BJ (cell line): ENCODE measurements around the gene ATP6V0A1. TPM values are rescaled to one million over a fixed set of nuclear protein-coding genes. Genes with fewer than 3 reads are reported as not detected.
A peak's percentile ranks its signal among the peaks of the same experiment; 100 is the strongest.

Experiments used
- CTCF ChIA-PET: fragments of 350-600 bp; formaldehyde crosslinking; extraction: SDS; loops from one replicate; lab custom pipeline; 2021; ENCODE audit warnings: antibody characterized with exemption, inconsistent platforms; lab: Yijun Ruan, JAX
- POLR2A ChIA-PET: fragments of 300-600 bp; sonication (Branson Sonifier 250); formaldehyde crosslinking; extraction: SDS; loops from one replicate; lab custom pipeline; 2021; ENCODE audit warnings: antibody characterized with exemption; lab: Charles Lee
- DNase-seq: peaks from one replicate; pipeline ENCODE4 v3.0.0-alpha.2; 2011; ENCODE audit warnings: low read depth
- H3K27me3 ChIP-seq: 2 replicates; pipeline ENCODE4 v1.6.0; 2011; ENCODE audit warnings: low read length; ENCODE audit not compliant: control insufficient read depth, insufficient read depth
- H3K36me3 ChIP-seq: 2 replicates; pipeline ENCODE4 v1.5.1; 2011; ENCODE audit warnings: low read length; ENCODE audit not compliant: control insufficient read depth, insufficient read depth
- H3K4me3 ChIP-seq: 2 replicates; pipeline ENCODE4 v1.5.1; 2011; ENCODE audit warnings: low read depth, mild to moderate bottlenecking, control low read depth, low read length
- CTCF ChIP-seq: IDR thresholded peaks from 2 replicates; pipeline ENCODE4 v1.5.1; 2011; ENCODE audit warnings: low read depth, mild to moderate bottlenecking, control low read depth, inconsistent platforms, low read length, moderate library complexity; ENCODE audit not compliant: insufficient read depth
- polyA plus RNA-seq: library from polyadenylated mRNA; depleted of rRNA; stranded (reverse); fragments of >200 nt; gene quantifications from 2 replicates; pipeline ENCODE4 v1.2.3, GENCODE V29; 2011

Gene ATP6V0A1
- polyA plus RNA-seq, 1 experiment, result 37.1 TPM

DNA sequence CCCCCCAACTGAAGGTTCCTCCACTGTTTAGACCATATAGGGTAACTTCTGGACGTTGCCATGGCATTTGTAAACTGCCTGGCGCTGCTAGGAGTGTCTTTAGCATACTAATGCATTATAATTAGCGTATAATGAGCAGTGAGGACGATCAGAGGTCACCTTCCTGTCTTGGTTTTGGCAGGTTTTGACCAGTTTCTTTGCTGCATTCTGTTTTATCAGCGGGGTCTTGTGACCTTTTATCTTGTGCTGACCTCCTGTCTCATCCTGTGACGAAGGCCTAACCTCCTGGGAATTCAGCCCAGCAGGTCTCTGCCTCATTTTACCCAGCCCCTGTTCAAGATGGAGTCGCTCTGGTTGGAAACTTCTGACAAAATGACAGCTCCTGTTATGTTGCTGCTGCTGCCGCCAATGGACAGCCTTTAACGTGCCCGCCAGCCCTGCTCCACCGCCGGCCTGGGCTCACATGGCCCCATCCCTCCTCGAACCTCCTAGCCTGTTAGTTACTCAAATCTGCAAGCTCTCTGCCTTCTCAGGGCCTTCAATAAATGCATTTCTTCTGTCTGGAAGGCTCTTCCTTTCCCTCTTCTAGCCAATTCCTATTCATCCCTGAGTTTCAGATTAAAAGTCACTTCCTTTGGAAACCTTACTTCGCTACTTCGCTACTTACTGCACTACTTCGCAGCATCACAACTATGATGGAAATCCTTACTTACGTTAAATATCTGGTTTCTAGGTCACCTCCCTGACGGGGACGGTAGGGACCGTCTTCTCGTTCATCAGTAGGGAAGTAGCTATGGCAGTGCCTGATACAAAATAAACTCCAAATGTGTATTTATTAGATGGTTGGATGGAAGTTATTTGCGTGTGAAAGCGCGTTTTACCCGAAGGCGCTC lies 76.7 kb downstream of the ATP6V0A1 start:
- DNase-seq, result no peak
- Histone ChIP-seq H3K36me3 (peaks cover 7% of the 10 kb centered on the region), H3K27me3 (no peaks in the 10 kb centered on the region), H3K4me3 (peak overlapping the region; percentile 48)
- ChIA-PET POLR2A (interaction anchor here (0.6 to 1.2 kb wide), 2 partner anchors 164 to 211 kb away, joined by 3 to 4 read pairs; no protein-coding TSS in a partner anchor), CTCF (interaction anchor here (0.8 to 2.1 kb wide), 9 partner anchors 8 to 223 kb away, joined by 3 to 11 read pairs (median 3); no protein-coding TSS in a partner anchor)
- no peak for TF ChIP-seq CTCF

DNA sequence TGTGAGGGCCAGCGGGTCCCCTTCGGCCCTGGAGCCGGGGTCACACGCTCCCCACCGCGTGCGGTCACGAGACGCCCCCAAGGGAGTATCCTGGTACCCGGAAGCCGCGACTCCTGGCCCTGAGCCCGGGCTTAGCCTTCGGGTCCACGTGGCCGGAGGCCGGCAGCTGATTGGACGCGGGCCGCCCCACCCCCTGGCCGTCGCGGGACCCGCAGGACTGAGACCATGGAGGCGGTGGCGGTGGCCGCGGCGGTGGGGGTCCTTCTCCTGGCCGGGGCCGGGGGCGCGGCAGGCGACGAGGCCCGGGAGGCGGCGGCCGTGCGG lies 77.3 kb downstream of the ATP6V0A1 start, which contains the start of gene NAGLU:
Gene NAGLU, plus strand, starts transcription at position 194 of the 324 bp plus-strand sequence. Its CDS starts 32 bp downstream, at position 226.
- Histone ChIP-seq H3K27me3 (no peaks in the 10 kb centered on the region), H3K36me3 (peaks cover 8% of the 10 kb centered on the region), H3K4me3 (peak within 1 kb of the TSS; percentile 48)
- DNase-seq, result no peak
- no peak for TF ChIP-seq CTCF
- POLR2A ChIA-PET, result interaction anchor here (0.6 to 1.2 kb wide), 3 partner anchors 72 to 211 kb away, joined by 3 to 14 read pairs (median 4); no protein-coding TSS in a partner anchor
- CTCF ChIA-PET, result interaction anchor here (0.9 to 2.1 kb wide), 8 partner anchors 9 to 224 kb away, joined by 3 to 11 read pairs (median 4); no protein-coding TSS in a partner anchor

- H3K36me3 ChIP-seq, result peaks cover 12% of the 10 kb centered on the region
- ChIA-PET POLR2A (interaction anchor here (0.5 to 1.2 kb wide), 3 partner anchors 11 to 212 kb away, joined by 3 to 14 read pairs (median 4); no protein-coding TSS in a partner anchor), CTCF (interaction anchor here (0.6 to 2.1 kb wide), 10 partner anchors 9 to 225 kb away, joined by 3 to 11 read pairs (median 3); no protein-coding TSS in a partner anchor)
- no peaks in the 10 kb centered on the region for H3K27me3 ChIP-seq
- H3K4me3 ChIP-seq, result peak overlapping the region; percentile 48
- DNase-seq, result no peak
- TF ChIP-seq CTCF, result no peak
Measured at GRCh38 chr17:42536372-42537155, 77.9 kb downstream of the ATP6V0A1 start.

DNA sequence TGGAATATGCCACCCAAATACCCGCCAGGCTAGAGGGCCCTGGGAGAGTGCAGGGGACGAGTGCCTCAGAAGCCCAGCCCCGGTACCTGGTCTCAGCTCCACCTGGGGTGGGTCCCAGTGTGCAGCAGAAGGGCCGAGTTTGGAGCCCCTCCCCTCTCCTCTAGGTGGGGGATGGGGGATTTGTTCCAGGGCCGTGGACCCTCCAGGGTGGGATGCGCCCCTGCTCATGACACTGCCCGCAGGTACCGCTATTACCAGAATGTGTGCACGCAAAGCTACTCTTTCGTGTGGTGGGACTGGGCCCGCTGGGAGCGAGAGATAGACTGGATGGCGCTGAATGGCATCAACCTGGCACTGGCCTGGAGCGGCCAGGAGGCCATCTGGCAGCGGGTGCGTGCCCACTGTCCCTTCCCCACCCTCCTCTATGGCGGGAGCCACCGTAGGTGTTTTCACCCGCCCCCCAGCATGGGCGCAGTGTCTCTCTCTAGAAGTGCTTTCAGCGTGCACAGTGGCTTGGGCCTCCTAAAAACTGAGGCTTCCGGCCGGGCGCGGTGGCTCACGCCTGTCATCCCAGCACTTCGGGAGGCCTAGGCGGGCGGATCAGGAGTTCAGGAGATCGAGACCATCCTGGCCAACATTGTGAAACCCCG lies 78.6 kb downstream of the ATP6V0A1 start:
- no peak for DNase-seq
- TF ChIP-seq CTCF, result no peak
- peaks cover 13% of the 10 kb centered on the region for H3K36me3 ChIP-seq
- ChIA-PET POLR2A (no interaction called here), CTCF (interaction anchor here (0.6 to 1.7 kb wide), 3 partner anchors 17 to 22 kb away, joined by 3 to 7 read pairs (median 3); no protein-coding TSS in a partner anchor)
- no peaks in the 10 kb centered on the region for H3K27me3 ChIP-seq
- peak overlapping the region; percentile 48 for H3K4me3 ChIP-seq
